ENCODE measurements around the gene ASCC3. TPM values are rescaled to one million over a fixed set of nuclear protein-coding genes. Genes with fewer than 3 reads are reported as not detected.

ASCC3 gene
- polyA plus RNA-seq, 2 of the 4 experiments (the other 2 are of a cell fraction) = 17.4 to 35.3 TPM

GRCh38 chr6:100731411-100731810 lies 149.7 kb downstream of the ASCC3 start:
- Histone ChIP-seq H3K27ac (no peak overlapping the region), H3K4me1 (no peaks in the 10 kb centered on the region), H3K4me3 (no peak overlapping the region), H3K9me3 (no peaks in the 10 kb centered on the region), H3K4me2 (no peak overlapping the region)
- ChIA-PET CTCF (interaction anchor here (0.9 kb wide), 1 partner anchor 13 kb away, joined by 3 read pairs; no protein-coding TSS in a partner anchor), POLR2A (no interaction called here)
- TF ChIP-seq FOSL2 (IDR thresholded peaks at IDR 0.05) (no peak), FOSL2 (CRISPR knock-in tag; IDR thresholded peaks at IDR 0.05) (no peak), CBX2 (IDR thresholded peaks at IDR 0.05; ENCODE audit: borderline replicate concordance, low read depth) (no peak), POLR2A (IDR thresholded peaks at IDR 0.05; ENCODE audit: low read length) (no peak), RARB (CRISPR knock-in tag; IDR thresholded peaks at IDR 0.05) (no peak), HDAC2 (IDR thresholded peaks at IDR 0.05) (no peak), FOSB (CRISPR knock-in tag; IDR thresholded peaks at IDR 0.05) (no peak), ZFP36 (IDR thresholded peaks at IDR 0.05; ENCODE audit: borderline replicate concordance, partially characterized antibody) (no peak), ZNF302 (CRISPR knock-in tag; IDR thresholded peaks at IDR 0.05) (no peak), ZC3H11A (IDR thresholded peaks at IDR 0.05) (no peak), RFX5 (IDR thresholded peaks at IDR 0.05) (no peak), BCL3 (IDR thresholded peaks at IDR 0.05) (no peak), NR3C1 (IDR thresholded peaks at IDR 0.05) (no peak), PBX3 (IDR thresholded peaks at IDR 0.05) (no peak), MAZ (IDR thresholded peaks at IDR 0.05; ENCODE audit: borderline replicate concordance, low read depth, low read length) (no peak), CHD2 (IDR thresholded peaks at IDR 0.05; ENCODE audit: low read length, partially characterized antibody) (no peak), HOXB5 (CRISPR knock-in tag; IDR thresholded peaks at IDR 0.05) (no peak), CEBPB (IDR thresholded peaks at IDR 0.05) (no peak)
- DNase-seq (ENCODE audit: low read depth in 1 of 2, low spot score in 1 of 2) (no peak), ATAC-seq (no peak), FAIRE-seq (no peak)
- 89% methylated on average over 5 of the region's 5 CpGs for WGBS (ENCODE audit: missing lambda C conversion rate)

- POLR2A ChIA-PET = no interaction called here
- no peak for DNase-seq (ENCODE audit: low read depth in 1 of 2, low spot score in 1 of 2)
- H3K27ac ChIP-seq = no peak overlapping the region
- no peak for FAIRE-seq
- ATAC-seq = no peak
- no peak for TF ChIP-seq POLR2A (IDR thresholded peaks at IDR 0.05; ENCODE audit: low read length)
- no peak for TF ChIP-seq PBX3 (IDR thresholded peaks at IDR 0.05)
- no peak for TF ChIP-seq RAD21 (conservative IDR thresholded peaks at IDR 0.05 in 1 of 2, IDR thresholded peaks at IDR 0.05 in 1 of 2)
- no peak for TF ChIP-seq JUN (IDR thresholded peaks at IDR 0.05)
- TF ChIP-seq HOXB5 (CRISPR knock-in tag; IDR thresholded peaks at IDR 0.05) = no peak
- no peak for TF ChIP-seq EHMT2 (IDR thresholded peaks at IDR 0.05; ENCODE audit: low read depth)
- TF ChIP-seq CEBPB (IDR thresholded peaks at IDR 0.05) = no peak
- TF ChIP-seq TP53 (CRISPR knock-in tag; IDR thresholded peaks at IDR 0.05) = no peak
- TF ChIP-seq RARB (CRISPR knock-in tag; IDR thresholded peaks at IDR 0.05) = no peak
- no peak for TF ChIP-seq PHF8 (IDR thresholded peaks at IDR 0.05; ENCODE audit: borderline replicate concordance, low read depth)
- TF ChIP-seq CBX2 (IDR thresholded peaks at IDR 0.05; ENCODE audit: borderline replicate concordance, low read depth) = no peak
- TF ChIP-seq RCOR1 (IDR thresholded peaks at IDR 0.05; ENCODE audit: low read depth, low read length) = no peak
- TF ChIP-seq ZC3H11A (IDR thresholded peaks at IDR 0.05) = no peak
- no peak for TF ChIP-seq BHLHE40 (IDR thresholded peaks at IDR 0.05; ENCODE audit: low read depth, low read length)
- TF ChIP-seq HOXB13 (CRISPR knock-in tag; IDR thresholded peaks at IDR 0.05; ENCODE audit: low read depth) = no peak
- TF ChIP-seq ESRRA (IDR thresholded peaks at IDR 0.05; ENCODE audit: borderline replicate concordance, low read length) = no peak
- TF ChIP-seq GATA3 (IDR thresholded peaks at IDR 0.05; ENCODE audit: borderline replicate concordance) = no peak
- no peak for TF ChIP-seq NFE2L2 (conservative IDR thresholded peaks at IDR 0.05; ENCODE audit: low read length)
- no peak overlapping the region for H3K4me3 ChIP-seq
- no peak overlapping the region for H3K4me2 ChIP-seq
- CTCF ChIA-PET = interaction anchor here (0.9 to 1.1 kb wide), 2 partner anchors 12 to 14 kb away, joined by 3 read pairs; no protein-coding TSS in a partner anchor
- H3K4me1 ChIP-seq = no peaks in the 10 kb centered on the region
- 78% methylated on average over 7 of the region's 7 CpGs for WGBS (ENCODE audit: missing lambda C conversion rate)
- H3K9me3 ChIP-seq = no peaks in the 10 kb centered on the region
Observed at GRCh38 chr6:100730001-100730980, 150.8 kb downstream of the ASCC3 start.
